GM12801 (cell line): Measurements from ENCODE around the gene DAB2IP.

Source experiments
- TF ChIP-seq, protein P1 (sequence below): IDR thresholded peaks from one replicate; pipeline ENCODE4 v1.5.1; 2011; ENCODE audit warnings: control low read depth; ENCODE audit not compliant: insufficient read length; ENCODE audit errors: extremely low read depth

The DAB2IP gene

DNA sequence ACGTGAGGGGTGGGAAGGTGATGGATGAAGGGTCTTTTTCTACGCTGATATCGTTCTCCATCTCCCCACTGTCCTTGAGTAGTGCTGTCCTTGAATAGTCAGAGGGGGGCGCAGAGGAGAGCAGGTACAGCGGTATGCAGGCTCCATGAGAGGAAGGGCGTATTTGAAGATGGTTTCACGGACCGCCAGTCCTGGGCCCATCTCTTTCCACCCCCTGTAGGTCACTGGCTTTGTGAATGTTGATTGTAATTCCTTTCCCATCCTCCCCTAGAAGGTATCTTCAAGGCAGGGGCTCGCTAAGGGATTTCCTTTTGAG lies 40.8 kb upstream of the DAB2IP start:
- TF ChIP-seq, protein P1, sequence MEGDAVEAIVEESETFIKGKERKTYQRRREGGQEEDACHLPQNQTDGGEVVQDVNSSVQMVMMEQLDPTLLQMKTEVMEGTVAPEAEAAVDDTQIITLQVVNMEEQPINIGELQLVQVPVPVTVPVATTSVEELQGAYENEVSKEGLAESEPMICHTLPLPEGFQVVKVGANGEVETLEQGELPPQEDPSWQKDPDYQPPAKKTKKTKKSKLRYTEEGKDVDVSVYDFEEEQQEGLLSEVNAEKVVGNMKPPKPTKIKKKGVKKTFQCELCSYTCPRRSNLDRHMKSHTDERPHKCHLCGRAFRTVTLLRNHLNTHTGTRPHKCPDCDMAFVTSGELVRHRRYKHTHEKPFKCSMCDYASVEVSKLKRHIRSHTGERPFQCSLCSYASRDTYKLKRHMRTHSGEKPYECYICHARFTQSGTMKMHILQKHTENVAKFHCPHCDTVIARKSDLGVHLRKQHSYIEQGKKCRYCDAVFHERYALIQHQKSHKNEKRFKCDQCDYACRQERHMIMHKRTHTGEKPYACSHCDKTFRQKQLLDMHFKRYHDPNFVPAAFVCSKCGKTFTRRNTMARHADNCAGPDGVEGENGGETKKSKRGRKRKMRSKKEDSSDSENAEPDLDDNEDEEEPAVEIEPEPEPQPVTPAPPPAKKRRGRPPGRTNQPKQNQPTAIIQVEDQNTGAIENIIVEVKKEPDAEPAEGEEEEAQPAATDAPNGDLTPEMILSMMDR: no peak

DNA sequence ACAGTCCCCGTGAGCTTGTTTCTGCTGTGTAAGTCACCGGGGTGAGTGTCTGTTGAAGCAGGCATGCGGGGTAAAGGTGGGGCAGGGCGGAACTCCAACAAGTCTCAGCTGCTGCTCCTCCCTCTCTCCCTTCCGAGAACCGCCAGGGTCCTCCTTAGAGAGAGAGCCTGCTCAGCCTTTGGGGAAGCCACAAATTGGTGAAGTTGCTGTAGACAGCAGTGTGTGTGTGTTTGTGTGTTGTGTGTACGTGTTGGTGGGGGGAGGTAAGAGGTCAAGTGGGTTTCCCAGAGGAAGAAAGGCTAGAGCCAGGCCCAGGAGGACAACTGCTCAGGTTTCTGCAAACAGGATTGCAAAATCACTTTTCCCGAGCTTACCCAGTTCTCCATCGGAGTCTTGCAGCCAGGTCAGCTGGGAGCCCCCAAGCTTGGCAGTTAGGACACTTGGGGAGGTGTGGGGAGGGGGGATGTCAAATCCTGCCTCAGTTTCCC lies 38.9 kb upstream of the DAB2IP start:
- TF ChIP-seq, protein P1: no peak

DNA sequence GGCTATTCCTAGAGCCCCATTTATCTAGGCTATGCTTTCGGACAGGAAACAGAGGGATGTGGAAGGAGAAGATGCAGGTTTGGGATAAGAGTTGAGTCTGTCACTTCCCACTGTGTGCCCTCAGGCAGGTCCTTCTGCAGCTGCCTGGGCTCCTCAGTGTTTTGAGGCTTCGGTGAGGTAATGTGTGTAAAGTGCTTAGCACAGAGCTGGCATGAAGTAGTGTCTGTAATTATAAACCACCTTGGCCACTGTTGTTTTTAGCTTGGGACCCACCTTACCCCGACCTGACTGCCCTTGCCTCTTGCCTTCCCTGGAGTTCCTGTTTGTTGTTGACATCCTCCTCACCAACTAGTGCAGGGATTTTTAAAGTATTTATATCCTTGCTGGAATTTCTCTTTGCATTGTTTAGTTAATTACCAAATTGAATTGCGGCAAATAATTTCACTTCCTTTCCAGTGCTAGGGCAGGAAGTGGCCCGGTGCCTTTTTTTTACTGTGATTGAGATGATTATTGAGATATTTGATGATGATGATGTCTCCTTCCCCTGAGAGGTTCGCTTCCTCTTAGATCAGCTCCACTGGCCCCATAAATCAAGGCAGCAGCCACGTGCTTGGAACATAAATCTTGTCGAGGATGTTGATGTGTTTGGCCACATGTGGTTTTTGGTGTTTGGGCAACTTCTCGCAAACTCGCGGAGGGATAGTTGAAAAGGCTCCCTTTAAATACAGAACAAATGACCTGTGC lies 38.3 kb upstream of the DAB2IP start:
- TF ChIP-seq, protein P1: no peak

DNA sequence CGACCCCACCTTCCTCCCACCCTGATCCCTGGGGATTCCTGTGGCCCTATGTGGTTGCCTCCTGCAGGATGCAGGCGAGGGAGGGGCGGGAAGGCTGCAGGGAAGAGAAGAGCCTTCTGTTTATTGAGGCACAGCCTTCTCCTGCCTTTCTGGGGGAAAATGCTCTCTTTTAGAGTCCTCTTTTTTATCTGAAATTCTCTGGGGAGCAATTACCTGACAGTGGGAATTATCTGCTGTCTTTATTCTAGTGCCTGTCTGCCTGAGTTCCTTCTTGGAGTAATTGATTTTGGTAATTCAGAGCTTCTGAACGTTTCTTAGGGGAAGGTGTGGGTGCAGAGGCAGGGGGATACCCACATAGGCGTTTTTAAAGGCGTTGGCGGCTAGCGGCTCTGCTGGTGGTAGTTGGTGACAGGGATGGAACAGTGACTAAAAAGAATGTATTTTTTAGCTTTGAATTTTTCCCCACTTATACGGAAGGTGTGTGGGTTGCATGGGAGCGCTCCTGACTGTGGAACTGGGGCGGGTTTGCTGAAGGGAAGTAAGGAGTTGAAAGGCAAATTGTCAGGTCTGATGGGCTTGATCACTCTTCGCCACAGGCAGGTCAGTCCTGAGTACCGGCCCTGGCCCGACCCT lies 35.2 kb upstream of the DAB2IP start:
- TF ChIP-seq, protein P1: no peak

DNA sequence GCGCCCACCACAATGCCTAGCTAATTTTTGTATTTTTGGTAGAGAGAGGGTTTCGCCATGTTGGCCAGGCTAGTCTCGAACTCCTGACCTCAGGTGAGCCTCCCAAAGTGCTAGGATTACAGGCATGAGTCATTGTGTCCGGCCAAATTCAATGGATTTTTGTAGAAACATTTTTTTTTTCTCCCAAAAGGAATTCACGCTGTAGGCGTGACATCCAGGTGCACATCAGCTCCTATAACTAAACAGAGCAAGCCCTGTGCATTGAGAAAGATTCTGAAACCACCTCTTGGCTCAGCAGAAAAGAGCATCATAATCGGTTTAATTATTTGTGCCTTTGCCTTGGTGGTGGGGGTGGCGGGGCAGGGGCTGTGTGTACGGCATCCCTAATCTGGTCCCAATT lies 32.9 kb upstream of the DAB2IP start:
- TF ChIP-seq, protein P1: no peak

DNA sequence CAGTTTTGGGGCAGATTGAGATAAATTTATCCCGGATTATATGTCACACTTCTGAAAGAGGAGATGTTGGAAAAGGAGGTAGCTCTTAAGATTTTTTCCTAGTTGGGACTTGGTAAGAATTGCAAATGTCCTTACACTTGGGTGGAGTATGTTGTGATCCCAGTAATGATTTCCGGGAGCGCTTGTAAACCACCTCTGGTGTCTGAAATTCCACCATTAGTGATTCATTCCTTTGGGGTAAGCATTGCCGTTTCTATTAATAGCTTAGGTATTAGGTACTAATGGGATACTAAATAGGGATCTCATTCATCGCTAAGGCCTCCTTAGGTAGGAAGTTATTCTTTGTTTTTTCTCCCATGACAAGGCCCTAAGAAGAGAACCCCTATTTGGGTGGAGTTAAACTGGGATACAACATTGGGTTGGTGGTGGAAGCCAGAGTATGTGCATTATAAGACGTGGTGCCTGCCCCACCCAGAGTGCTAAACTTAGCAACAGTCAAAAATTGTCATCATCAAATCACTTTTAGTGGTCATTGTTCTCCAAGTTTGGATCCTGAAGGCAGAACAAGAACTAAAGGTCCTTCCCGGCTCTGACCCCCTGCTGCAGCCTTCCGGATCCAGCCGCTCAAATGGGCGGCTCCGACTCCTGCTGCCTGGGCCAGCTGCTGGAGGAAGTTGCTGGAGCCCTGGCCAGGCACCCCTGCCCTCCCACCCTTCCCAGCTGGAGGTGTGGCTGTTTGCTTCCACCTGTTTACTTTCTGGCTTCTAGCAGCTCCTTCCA lies 31.7 kb upstream of the DAB2IP start:
- TF ChIP-seq, protein P1: no peak

DNA sequence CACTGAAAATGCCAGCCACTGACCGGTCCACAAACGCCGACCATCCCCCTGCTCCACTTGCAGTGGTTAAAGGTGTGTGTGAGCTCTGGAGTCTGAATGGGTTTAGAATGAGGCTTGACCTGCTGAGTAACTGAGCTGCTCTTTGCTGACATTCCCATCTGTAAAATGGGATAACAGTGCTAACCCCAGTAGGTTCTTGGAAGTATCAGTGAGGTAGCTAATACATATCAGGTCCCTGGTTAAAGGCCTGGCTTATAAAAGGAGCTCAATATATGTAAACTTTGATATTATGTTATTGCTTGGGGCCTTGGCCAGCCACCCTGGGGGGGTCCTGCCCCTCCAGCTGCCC lies 31.1 kb upstream of the DAB2IP start:
- TF ChIP-seq, protein P1: no peak
